Stomach (tissue), 9 donors: ENCODE measurements around the gene PDE9A. TPM values are rescaled to one million over a fixed set of nuclear protein-coding genes. Genes with fewer than 3 reads are reported as not detected.

Source experiments
- DNase-seq, 2 donors: peaks; one replicate each; pipeline versions ENCODE4 v3.0.0 to v3.0.0-alpha.2; 2013 to 2019
- H3K27ac ChIP-seq, 5 donors: fragments of 200-600 bp in 4 of 5; sonication (generic) in 4 of 5; one replicate each; pipeline ENCODE4 v1.5.1; 2013 to 2019; ENCODE audit warnings: mild to moderate bottlenecking in 1 of 5, moderate library complexity in 1 of 5
- H3K27me3 ChIP-seq, 3 donors: fragments of 200-600 bp; sonication (generic); one replicate each; pipeline ENCODE4 v1.5.1; 2017 to 2019; ENCODE audit warnings: mixed run types in 1 of 3
- H3K36me3 ChIP-seq, 4 donors: fragments of 200-600 bp; sonication (generic); 1 replicate in 3 of 4; 2 replicates in 1 of 4; pipeline ENCODE4 v1.5.1; 2016 to 2019
- H3K4me1 ChIP-seq, 4 donors: fragments of 200-600 bp; sonication (generic); one replicate each; pipeline ENCODE4 v1.5.1; 2016 to 2019
- H3K4me3 ChIP-seq, 4 donors: fragments of 200-600 bp; sonication (generic) in 3 of 4; one replicate each; pipeline ENCODE4 v1.5.1; 2016 to 2019; ENCODE audit warnings: mild to moderate bottlenecking in 1 of 4
- H3K9me3 ChIP-seq, 4 donors: fragments of 200-600 bp; sonication (generic); one replicate each; pipeline ENCODE4 v1.5.1; 2016 to 2019
- EP300 ChIP-seq: sonication (generic); formaldehyde crosslinking; IDR thresholded peaks from one replicate; pipeline ENCODE4 v1.6.1; 2017; ENCODE audit warnings: antibody characterized with exemption
- POLR2A ChIP-seq, 4 donors: fragments of 450-650 bp; IDR thresholded peaks; one replicate each; pipeline ENCODE4 v1.6.1; 2016; ENCODE audit warnings: antibody characterized with exemption in 4 of 4, control low read depth in 2 of 4, mild to moderate bottlenecking in 1 of 4, moderate library complexity in 1 of 4
- POLR2AphosphoS5 ChIP-seq, 3 donors: sonication (generic); formaldehyde crosslinking; IDR thresholded peaks; one replicate each; pipeline ENCODE4 v1.6.1; 2016; ENCODE audit warnings: antibody characterized with exemption in 3 of 3
- WGBS, 5 donors: extraction: QIAGEN DNeasy Blood & Tissue Kit in 3 of 5; methylation state at CpG; one replicate each; pipeline versions ENCODE4 v1.1.5 to v1.1.7; 2013 to 2018; 5-methylcytosine and 5-hydroxymethylcytosine counted together
- intact Hi-C: fragments of 100-400 bp; cut with DNase I; formaldehyde crosslinking; loops from one replicate; pipeline ENCODE4 v1.15.1; 2023; ENCODE audit warnings: low total_unique reads
- polyA plus RNA-seq, 3 donors: library from polyadenylated mRNA; stranded (reverse); fragments of 200-250 nt; gene quantifications; one replicate each; pipeline ENCODE4 v1.2.3, GENCODE V29; 2013
- total RNA-seq, 5 donors: library from RNA; depleted of rRNA; stranded (reverse); fragments of >200 nt; gene quantifications; one replicate each; pipeline versions ENCODE4 v1.1.0 to v1.2.3, GENCODE V29; 2014 to 2016
- TF ChIP-seq, protein P1 (sequence below), 7 experiments: fragments of 450-650 bp in 4 of 7; fragments of 200-600 bp in 3 of 7; sonication (generic) in 3 of 7; IDR thresholded peaks; one replicate each; pipeline ENCODE4 v1.5.1; 2016 to 2019; ENCODE audit warnings: antibody characterized with exemption in 7 of 7, control low read depth in 2 of 7, mild to moderate bottlenecking in 1 of 7
- donor health status: healthy with polysubstance abuse.
- donor health status: Bipolar disorder and iron deficiency.
- donor health status: healthy.

PDE9A gene
- total and polyA plus RNA-seq, 8 donors = 6.4 to 77.1 (median 11.9) TPM

- DNase-seq = no peak
- H3K27ac ChIP-seq = no peak overlapping the region
Observed at GRCh38 chr21:42648606-42649005, 4.8 kb upstream of the PDE9A start.

DNA sequence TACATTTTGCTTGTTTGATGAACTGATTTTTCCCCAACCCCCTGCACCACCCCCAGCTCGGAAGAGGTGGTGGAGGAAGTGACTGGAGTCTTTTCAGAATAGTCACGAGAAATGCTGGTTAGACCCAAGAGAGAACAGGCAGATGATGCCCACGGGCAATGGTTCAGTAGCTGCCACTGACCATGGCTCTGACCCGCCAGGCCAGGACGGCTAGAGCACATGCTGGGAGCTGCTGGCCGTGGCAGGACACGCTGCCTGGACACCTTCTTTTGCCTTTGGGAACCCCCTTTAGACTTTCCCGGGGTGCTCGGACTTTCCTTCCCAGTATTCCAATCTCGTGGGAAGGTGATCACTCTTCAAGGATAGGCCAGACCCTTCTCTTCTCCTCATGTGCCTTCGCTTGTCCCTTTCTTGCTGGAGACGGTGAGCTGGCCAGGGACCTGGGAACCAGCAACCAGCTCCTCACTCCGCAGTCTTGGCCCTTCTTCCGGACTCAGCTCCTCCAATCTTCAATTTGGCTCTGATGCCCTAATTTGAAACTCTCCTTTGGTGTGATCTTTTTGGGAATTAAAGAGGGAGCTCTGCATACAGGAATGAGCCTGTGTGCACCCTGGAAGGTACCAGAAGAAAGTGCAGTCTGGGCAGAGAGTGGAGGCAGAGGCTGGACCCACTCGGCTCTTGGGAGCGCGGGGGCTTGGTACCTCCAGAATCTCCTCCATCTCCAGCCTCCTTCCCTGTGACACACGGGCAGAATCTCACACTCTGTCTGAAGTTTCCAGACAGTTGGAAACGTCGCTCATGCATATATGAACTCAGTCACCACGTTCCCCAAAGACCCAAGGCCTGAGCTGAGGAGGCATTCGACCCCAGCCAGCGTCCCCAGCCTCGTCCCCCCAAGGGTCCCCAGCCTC is 4.0 kb upstream of the PDE9A start:
- 86 to 93% (median 87%) methylated on average over 23 to 24 of the region's 24 CpGs for WGBS, 5 donors
- TF ChIP-seq, protein P1, sequence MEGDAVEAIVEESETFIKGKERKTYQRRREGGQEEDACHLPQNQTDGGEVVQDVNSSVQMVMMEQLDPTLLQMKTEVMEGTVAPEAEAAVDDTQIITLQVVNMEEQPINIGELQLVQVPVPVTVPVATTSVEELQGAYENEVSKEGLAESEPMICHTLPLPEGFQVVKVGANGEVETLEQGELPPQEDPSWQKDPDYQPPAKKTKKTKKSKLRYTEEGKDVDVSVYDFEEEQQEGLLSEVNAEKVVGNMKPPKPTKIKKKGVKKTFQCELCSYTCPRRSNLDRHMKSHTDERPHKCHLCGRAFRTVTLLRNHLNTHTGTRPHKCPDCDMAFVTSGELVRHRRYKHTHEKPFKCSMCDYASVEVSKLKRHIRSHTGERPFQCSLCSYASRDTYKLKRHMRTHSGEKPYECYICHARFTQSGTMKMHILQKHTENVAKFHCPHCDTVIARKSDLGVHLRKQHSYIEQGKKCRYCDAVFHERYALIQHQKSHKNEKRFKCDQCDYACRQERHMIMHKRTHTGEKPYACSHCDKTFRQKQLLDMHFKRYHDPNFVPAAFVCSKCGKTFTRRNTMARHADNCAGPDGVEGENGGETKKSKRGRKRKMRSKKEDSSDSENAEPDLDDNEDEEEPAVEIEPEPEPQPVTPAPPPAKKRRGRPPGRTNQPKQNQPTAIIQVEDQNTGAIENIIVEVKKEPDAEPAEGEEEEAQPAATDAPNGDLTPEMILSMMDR (IDR thresholded peaks at IDR 0.05) = no peak
- TF ChIP-seq POLR2AphosphoS5 (IDR thresholded peaks at IDR 0.05) (no peak), POLR2A (IDR thresholded peaks at IDR 0.05) (no peak), EP300 (no peak)
- peaks cover 0 to 41% (median 9%) of the 10 kb centered on the region in 3 donors for H3K27me3 ChIP-seq
- no peak overlapping the region for H3K27ac ChIP-seq
- no peak for DNase-seq
- intact Hi-C loops = loop anchor here (10.0 kb wide), 2 partner anchors 55 to 175 kb away; no protein-coding TSS in a partner anchor
- peaks cover 15 to 26% (median 21%) of the 10 kb centered on the region in 4 donors for H3K4me1 ChIP-seq
- H3K4me3 ChIP-seq = no peak overlapping the region
- no peaks in the 10 kb centered on the region for H3K36me3 ChIP-seq
- H3K9me3 ChIP-seq = no peaks in the 10 kb centered on the region

More at GRCh38 chr21:42648606-42649005, 4.8 kb upstream of the PDE9A start:
- peaks cover 0 to 33% (median under 1%) of the 10 kb centered on the region in 3 donors for H3K27me3 ChIP-seq
- TF ChIP-seq, protein P1 (IDR thresholded peaks at IDR 0.05) = no peak
- no peak for TF ChIP-seq POLR2A (IDR thresholded peaks at IDR 0.05)
- TF ChIP-seq POLR2AphosphoS5 (IDR thresholded peaks at IDR 0.05) = no peak
- TF ChIP-seq EP300 = no peak
- intact Hi-C loops = no loop called here
- H3K4me3 ChIP-seq = no peak overlapping the region
- no peaks in the 10 kb centered on the region for H3K36me3 ChIP-seq
- 81 to 95% (median 94%) methylated on average over 8 of the region's 8 CpGs for WGBS, 5 donors
- H3K4me1 ChIP-seq = peaks cover 8 to 19% (median 13%) of the 10 kb centered on the region in 4 donors
- H3K9me3 ChIP-seq = no peaks in the 10 kb centered on the region

DNA sequence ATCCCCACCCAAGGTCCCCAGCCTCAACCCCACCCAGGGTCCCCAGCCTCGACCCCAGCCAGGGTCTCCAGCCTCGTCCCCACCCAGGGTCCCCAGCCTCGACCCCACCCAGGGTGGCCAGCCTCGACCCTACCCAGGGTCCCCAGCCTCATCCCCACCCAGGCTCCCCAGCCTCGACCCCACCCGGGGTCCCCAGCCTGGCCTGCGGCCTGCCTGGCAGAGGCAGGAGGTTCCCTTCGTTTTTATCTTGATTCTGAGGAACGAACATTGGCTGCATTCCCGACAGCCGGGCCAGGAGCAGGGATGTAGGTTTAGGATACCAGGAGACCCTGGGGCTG is 3.4 kb upstream of the PDE9A start:
- no peak overlapping the region for H3K4me3 ChIP-seq
- no peak overlapping the region for H3K27ac ChIP-seq
- no peaks in the 10 kb centered on the region for H3K36me3 ChIP-seq
- peaks cover 22 to 33% (median 27%) of the 10 kb centered on the region in 4 donors for H3K4me1 ChIP-seq
- peak in 1 of 2 donors; percentile 37 for DNase-seq
- H3K9me3 ChIP-seq = no peaks in the 10 kb centered on the region
- no peak for TF ChIP-seq POLR2A (IDR thresholded peaks at IDR 0.05)
- TF ChIP-seq POLR2AphosphoS5 (IDR thresholded peaks at IDR 0.05) = no peak
- TF ChIP-seq, protein P1 (IDR thresholded peaks at IDR 0.05) = no peak
- no peak for TF ChIP-seq EP300
- H3K27me3 ChIP-seq = peaks cover 0 to 47% (median 14%) of the 10 kb centered on the region in 3 donors
- 35 to 81% (median 44%) methylated on average over 10 to 11 of the region's 11 CpGs for WGBS, 5 donors
- intact Hi-C loops = loop anchor here (10.0 kb wide), 2 partner anchors 55 to 175 kb away; no protein-coding TSS in a partner anchor

- Histone ChIP-seq H3K4me1 (peaks cover 27 to 40% (median 34%) of the 10 kb centered on the region in 4 donors), H3K27me3 (peaks cover 0 to 54% (median 14%) of the 10 kb centered on the region in 3 donors), H3K4me3 (no peak overlapping the region), H3K36me3 (no peaks in the 10 kb centered on the region), H3K9me3 (no peaks in the 10 kb centered on the region), H3K27ac (no peak overlapping the region)
- 63 to 81% (median 77%) methylated on average over 17 to 21 of the region's 21 CpGs for WGBS, 5 donors
- no peak for DNase-seq
- intact Hi-C loops = loop anchor here (10.0 kb wide), 2 partner anchors 56 to 174 kb away; no protein-coding TSS in a partner anchor
- TF ChIP-seq POLR2AphosphoS5 (IDR thresholded peaks at IDR 0.05) (no peak), POLR2A (IDR thresholded peaks at IDR 0.05) (no peak), EP300 (no peak)
- TF ChIP-seq, protein P1 (IDR thresholded peaks at IDR 0.05) = no peak
Observed at GRCh38 chr21:42650441-42651421, 2.7 kb upstream of the PDE9A start.
